ENCODE measurements around the gene ZNF230.

ZNF230 gene

GRCh38 chr19:44002566-44003460, at the start of gene ZNF230:
TSS of gene ZNF230 (plus strand) at chr19:44002957. CDS start at chr19:44007079, 4,122 bp downstream.
- H3K4me3 ChIP-seq (ENCODE audit: low read depth, low read length): peak within 1 kb of the TSS; percentile 86
- no peaks in the 10 kb centered on the region for H3K27me3 ChIP-seq (replicated peaks)
- peak; percentile 94 for DNase-seq
- H3K27ac ChIP-seq: peak within 1 kb of the TSS; percentile 50
- TF ChIP-seq CTCF (IDR thresholded peaks at IDR 0.05; ENCODE audit: low read depth, low read length, missing control alignments): no peak
- in situ Hi-C loops (cut with HindIII; ENCODE audit: low pct_ligation_motif_present, low sequenced_read_pairs): no loop called here
- no peaks in the 10 kb centered on the region for H3K36me3 ChIP-seq (replicated peaks)

GRCh38 chr19:43956827-43957226, 45.9 kb upstream of the ZNF230 start:
- Histone ChIP-seq H3K27ac (no peak overlapping the region), H3K27me3 (replicated peaks) (no peaks in the 10 kb centered on the region), H3K4me3 (ENCODE audit: low read depth, low read length) (no peak overlapping the region), H3K36me3 (replicated peaks) (no peaks in the 10 kb centered on the region)
- in situ Hi-C loops (cut with HindIII; ENCODE audit: low pct_ligation_motif_present, low sequenced_read_pairs): no loop called here
- TF ChIP-seq CTCF (IDR thresholded peaks at IDR 0.05; ENCODE audit: low read depth, low read length, missing control alignments): no peak
- no peak for DNase-seq

- H3K4me3 ChIP-seq (ENCODE audit: low read depth, low read length): no peak overlapping the region
- in situ Hi-C loops (cut with HindIII; ENCODE audit: low pct_ligation_motif_present, low sequenced_read_pairs): no loop called here
- no peaks in the 10 kb centered on the region for H3K36me3 ChIP-seq (replicated peaks)
- TF ChIP-seq CTCF (IDR thresholded peaks at IDR 0.05; ENCODE audit: low read depth, low read length, missing control alignments): no peak
- DNase-seq: no peak
- no peak overlapping the region for H3K27ac ChIP-seq
- H3K27me3 ChIP-seq (replicated peaks): no peaks in the 10 kb centered on the region
These were observed 44.9 kb upstream of the ZNF230 start for GRCh38 chr19:43957891-43958290.

DNA sequence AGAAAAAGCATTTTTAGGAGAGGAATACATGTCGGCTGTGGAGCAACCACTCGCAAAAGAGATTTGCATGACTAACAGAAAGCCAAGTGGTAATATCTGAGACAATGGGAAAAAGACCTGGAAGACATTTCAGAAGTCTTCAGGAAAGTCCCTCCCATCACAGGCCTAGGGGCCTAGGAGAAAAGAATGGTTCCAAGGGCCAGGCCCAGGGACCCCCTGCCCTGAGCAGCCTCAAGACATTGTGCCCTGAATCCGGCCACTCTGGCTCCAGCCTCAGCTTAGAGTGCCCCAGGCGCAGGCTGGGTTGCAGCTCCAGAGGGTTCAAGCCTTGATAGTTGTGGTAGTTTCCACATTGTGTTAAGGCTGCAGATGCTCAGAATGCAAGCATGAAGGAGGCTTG, 42.3 kb upstream of the ZNF230 start:
- in situ Hi-C loops (cut with HindIII; ENCODE audit: low pct_ligation_motif_present, low sequenced_read_pairs): no loop called here
- Histone ChIP-seq H3K27me3 (replicated peaks) (no peaks in the 10 kb centered on the region), H3K4me3 (ENCODE audit: low read depth, low read length) (no peak overlapping the region), H3K27ac (no peak overlapping the region), H3K36me3 (replicated peaks) (peaks cover 9% of the 10 kb centered on the region)
- DNase-seq: no peak
- TF ChIP-seq CTCF (IDR thresholded peaks at IDR 0.05; ENCODE audit: low read depth, low read length, missing control alignments): no peak

DNA sequence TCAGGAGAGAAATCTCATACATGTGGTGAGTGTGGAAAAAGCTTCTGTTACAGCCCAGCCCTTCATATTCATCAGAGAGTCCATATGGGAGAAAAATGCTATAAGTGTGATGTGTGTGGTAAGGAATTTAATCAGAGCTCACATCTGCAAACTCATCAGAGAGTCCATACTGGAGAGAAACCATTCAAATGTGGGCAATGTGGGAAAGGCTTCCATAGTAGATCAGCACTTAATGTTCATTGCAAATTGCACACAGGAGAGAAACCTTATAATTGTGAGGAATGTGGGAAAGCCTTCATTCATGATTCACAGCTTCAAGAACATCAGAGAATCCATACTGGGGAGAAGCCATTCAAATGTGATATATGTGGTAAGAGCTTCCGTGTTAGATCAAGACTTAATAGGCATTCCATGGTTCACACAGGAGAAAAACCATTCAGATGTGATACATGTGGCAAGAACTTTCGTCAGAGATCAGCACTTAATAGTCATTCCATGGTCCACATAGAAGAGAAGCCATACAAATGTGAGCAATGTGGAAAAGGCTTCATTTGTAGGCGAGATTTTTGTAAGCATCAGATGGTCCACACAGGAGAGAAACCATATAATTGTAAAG, 36.6 kb upstream of the ZNF230 start:
- H3K27me3 ChIP-seq (replicated peaks): no peaks in the 10 kb centered on the region
- no peak for DNase-seq
- no peak overlapping the region for H3K27ac ChIP-seq
- peaks cover 49% of the 10 kb centered on the region for H3K36me3 ChIP-seq (replicated peaks)
- no peak for TF ChIP-seq CTCF (IDR thresholded peaks at IDR 0.05; ENCODE audit: low read depth, low read length, missing control alignments)
- in situ Hi-C loops (cut with HindIII; ENCODE audit: low pct_ligation_motif_present, low sequenced_read_pairs): no loop called here
- no peak overlapping the region for H3K4me3 ChIP-seq (ENCODE audit: low read depth, low read length)
